ENCODE measurements around the gene POM121L2. TPM values are rescaled to one million over a fixed set of nuclear protein-coding genes. Genes with fewer than 3 reads are reported as not detected.

The POM121L2 gene
- total and polyA plus RNA-seq, 9 of the 15 experiments (the other 6 are each of a cell fraction or from before 2014, with no cell fraction given) = 0.23 to 0.45 TPM; not detected in 7

DNA sequence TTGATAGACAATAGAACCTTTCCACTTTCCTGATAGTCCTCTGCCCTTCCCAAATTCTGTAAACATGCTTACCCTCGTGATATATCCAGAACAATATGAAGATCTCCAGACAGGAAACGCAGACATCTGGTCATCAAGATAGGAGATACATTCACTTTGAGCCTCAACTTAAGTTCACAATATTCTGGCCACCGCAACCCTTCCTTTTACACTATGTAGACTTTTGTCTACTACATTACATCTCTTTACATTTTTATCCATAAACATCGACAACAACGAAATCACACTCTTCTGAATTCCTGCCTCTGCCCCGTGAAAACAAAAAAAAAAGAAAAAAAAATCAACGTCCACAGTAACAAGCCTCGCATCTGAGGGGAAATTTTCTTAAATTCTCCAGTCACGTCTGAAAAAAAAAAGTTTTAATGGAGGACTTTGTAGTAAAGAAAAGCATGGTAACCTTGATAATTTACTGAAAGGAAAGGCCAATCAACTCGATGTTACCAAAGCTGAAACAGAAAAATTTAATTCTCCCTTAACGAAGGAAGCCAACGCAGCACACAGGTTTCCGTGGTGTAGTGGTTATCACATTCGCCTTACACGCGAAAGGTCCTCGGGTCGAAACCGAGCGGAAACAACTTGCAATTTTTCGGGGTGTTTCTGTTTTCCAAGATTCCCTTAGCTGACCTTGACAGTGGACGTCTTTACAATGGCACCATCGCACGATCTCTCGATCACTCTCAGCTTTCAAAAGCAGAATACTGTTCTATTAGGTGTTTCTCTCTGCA is 21.8 kb downstream of the POM121L2 start (continued):
- peak; percentile 87 for TF ChIP-seq ETS1 (conservative IDR thresholded peaks at IDR 0.05; ENCODE audit: control insufficient read depth, low read depth, low read length)
- TF ChIP-seq, protein P1, sequence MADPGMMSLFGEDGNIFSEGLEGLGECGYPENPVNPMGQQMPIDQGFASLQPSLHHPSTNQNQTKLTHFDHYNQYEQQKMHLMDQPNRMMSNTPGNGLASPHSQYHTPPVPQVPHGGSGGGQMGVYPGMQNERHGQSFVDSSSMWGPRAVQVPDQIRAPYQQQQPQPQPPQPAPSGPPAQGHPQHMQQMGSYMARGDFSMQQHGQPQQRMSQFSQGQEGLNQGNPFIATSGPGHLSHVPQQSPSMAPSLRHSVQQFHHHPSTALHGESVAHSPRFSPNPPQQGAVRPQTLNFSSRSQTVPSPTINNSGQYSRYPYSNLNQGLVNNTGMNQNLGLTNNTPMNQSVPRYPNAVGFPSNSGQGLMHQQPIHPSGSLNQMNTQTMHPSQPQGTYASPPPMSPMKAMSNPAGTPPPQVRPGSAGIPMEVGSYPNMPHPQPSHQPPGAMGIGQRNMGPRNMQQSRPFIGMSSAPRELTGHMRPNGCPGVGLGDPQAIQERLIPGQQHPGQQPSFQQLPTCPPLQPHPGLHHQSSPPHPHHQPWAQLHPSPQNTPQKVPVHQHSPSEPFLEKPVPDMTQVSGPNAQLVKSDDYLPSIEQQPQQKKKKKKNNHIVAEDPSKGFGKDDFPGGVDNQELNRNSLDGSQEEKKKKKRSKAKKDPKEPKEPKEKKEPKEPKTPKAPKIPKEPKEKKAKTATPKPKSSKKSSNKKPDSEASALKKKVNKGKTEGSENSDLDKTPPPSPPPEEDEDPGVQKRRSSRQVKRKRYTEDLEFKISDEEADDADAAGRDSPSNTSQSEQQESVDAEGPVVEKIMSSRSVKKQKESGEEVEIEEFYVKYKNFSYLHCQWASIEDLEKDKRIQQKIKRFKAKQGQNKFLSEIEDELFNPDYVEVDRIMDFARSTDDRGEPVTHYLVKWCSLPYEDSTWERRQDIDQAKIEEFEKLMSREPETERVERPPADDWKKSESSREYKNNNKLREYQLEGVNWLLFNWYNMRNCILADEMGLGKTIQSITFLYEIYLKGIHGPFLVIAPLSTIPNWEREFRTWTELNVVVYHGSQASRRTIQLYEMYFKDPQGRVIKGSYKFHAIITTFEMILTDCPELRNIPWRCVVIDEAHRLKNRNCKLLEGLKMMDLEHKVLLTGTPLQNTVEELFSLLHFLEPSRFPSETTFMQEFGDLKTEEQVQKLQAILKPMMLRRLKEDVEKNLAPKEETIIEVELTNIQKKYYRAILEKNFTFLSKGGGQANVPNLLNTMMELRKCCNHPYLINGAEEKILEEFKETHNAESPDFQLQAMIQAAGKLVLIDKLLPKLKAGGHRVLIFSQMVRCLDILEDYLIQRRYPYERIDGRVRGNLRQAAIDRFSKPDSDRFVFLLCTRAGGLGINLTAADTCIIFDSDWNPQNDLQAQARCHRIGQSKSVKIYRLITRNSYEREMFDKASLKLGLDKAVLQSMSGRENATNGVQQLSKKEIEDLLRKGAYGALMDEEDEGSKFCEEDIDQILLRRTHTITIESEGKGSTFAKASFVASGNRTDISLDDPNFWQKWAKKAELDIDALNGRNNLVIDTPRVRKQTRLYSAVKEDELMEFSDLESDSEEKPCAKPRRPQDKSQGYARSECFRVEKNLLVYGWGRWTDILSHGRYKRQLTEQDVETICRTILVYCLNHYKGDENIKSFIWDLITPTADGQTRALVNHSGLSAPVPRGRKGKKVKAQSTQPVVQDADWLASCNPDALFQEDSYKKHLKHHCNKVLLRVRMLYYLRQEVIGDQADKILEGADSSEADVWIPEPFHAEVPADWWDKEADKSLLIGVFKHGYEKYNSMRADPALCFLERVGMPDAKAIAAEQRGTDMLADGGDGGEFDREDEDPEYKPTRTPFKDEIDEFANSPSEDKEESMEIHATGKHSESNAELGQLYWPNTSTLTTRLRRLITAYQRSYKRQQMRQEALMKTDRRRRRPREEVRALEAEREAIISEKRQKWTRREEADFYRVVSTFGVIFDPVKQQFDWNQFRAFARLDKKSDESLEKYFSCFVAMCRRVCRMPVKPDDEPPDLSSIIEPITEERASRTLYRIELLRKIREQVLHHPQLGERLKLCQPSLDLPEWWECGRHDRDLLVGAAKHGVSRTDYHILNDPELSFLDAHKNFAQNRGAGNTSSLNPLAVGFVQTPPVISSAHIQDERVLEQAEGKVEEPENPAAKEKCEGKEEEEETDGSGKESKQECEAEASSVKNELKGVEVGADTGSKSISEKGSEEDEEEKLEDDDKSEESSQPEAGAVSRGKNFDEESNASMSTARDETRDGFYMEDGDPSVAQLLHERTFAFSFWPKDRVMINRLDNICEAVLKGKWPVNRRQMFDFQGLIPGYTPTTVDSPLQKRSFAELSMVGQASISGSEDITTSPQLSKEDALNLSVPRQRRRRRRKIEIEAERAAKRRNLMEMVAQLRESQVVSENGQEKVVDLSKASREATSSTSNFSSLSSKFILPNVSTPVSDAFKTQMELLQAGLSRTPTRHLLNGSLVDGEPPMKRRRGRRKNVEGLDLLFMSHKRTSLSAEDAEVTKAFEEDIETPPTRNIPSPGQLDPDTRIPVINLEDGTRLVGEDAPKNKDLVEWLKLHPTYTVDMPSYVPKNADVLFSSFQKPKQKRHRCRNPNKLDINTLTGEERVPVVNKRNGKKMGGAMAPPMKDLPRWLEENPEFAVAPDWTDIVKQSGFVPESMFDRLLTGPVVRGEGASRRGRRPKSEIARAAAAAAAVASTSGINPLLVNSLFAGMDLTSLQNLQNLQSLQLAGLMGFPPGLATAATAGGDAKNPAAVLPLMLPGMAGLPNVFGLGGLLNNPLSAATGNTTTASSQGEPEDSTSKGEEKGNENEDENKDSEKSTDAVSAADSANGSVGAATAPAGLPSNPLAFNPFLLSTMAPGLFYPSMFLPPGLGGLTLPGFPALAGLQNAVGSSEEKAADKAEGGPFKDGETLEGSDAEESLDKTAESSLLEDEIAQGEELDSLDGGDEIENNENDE (IDR thresholded peaks at IDR 0.05; ENCODE audit: low read depth, low read length) = no peak
- no peak; the same call in 1 of the 2 replicates for TF ChIP-seq MAFG (tag; conservative IDR thresholded peaks at IDR 0.05)
- TF ChIP-seq, protein P2, sequence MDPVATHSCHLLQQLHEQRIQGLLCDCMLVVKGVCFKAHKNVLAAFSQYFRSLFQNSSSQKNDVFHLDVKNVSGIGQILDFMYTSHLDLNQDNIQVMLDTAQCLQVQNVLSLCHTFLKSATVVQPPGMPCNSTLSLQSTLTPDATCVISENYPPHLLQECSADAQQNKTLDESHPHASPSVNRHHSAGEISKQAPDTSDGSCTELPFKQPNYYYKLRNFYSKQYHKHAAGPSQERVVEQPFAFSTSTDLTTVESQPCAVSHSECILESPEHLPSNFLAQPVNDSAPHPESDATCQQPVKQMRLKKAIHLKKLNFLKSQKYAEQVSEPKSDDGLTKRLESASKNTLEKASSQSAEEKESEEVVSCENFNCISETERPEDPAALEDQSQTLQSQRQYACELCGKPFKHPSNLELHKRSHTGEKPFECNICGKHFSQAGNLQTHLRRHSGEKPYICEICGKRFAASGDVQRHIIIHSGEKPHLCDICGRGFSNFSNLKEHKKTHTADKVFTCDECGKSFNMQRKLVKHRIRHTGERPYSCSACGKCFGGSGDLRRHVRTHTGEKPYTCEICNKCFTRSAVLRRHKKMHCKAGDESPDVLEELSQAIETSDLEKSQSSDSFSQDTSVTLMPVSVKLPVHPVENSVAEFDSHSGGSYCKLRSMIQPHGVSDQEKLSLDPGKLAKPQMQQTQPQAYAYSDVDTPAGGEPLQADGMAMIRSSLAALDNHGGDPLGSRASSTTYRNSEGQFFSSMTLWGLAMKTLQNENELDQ (CRISPR knock-in tag; IDR thresholded peaks at IDR 0.05; ENCODE audit: borderline replicate concordance) = 0 out of 2 replicates have a peak, but pooled peaks have one; percentile 43
- TF ChIP-seq ZNF764 (CRISPR knock-in tag; IDR thresholded peaks at IDR 0.05; ENCODE audit: low read depth) = peak; percentile 67; the same call in 1 of the 2 replicates
- TF ChIP-seq MTA2 (IDR thresholded peaks at IDR 0.05; ENCODE audit: low read depth) = peak; percentile 70
- no peak for TF ChIP-seq SRSF1 (IDR thresholded peaks at IDR 0.05; ENCODE audit: low read depth, low read length)
- TF ChIP-seq, protein P3, sequence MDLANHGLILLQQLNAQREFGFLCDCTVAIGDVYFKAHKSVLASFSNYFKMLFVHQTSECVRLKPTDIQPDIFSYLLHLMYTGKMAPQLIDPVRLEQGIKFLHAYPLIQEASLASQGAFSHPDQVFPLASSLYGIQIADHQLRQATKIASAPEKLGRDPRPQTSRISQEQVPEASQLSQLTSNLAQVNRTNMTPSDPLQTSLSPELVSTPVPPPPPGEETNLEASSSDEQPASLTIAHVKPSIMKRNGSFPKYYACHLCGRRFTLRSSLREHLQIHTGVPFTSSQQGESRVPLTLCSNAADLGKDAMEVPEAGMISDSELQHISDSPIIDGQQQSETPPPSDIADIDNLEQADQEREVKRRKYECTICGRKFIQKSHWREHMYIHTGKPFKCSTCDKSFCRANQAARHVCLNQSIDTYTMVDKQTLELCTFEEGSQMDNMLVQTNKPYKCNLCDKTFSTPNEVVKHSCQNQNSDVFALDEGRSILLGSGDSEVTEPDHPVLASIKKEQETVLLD (IDR thresholded peaks at IDR 0.05) = peak; percentile 25; the same call in 1 of the 2 replicates
- no peak for TF ChIP-seq DIDO1 (tag; IDR thresholded peaks at IDR 0.05; ENCODE audit: low read depth)
